Stimulated activated CD8-positive, alpha-beta memory T cell treated with anti-CD3 and anti-CD28 coated beads, Interleukin-4, amount 100 ng/mL, for 4 hours (primary cell): ENCODE results near the gene ZFP36.
"Not testable (repeated sequence)": the region's sequence is repeated elsewhere in the genome, so short reads cannot be mapped to it uniquely, and the experiment has no call there.

Experiments used
- DNase-seq, 2 donors: peaks; one replicate each; pipeline ENCODE4 v3.0.0-alpha.2; 2020; ENCODE audit warnings: low read depth in 2 of 2, low spot score in 1 of 2

ZFP36 gene

GRCh38 chr19:39406656-39407409, at the start of gene ZFP36:
TSS of gene ZFP36 (plus strand) at chr19:39406847. CDS start at chr19:39406905, 58 bp downstream.
- DNase-seq, result peak; percentile 75 to 78

- no peak for DNase-seq
Measured at GRCh38 chr19:39359026-39359425, 47.6 kb upstream of the ZFP36 start.

GRCh38 chr19:39360599-39360998, 46.0 kb upstream of the ZFP36 start:
- no peak for DNase-seq

- DNase-seq, result no peak
Measured at GRCh38 chr19:39362682-39363657, 43.7 kb upstream of the ZFP36 start.

GRCh38 chr19:39363901-39364457, 42.7 kb upstream of the ZFP36 start:
- no peak for DNase-seq

GRCh38 chr19:39365531-39365930, 41.1 kb upstream of the ZFP36 start:
- no peak for DNase-seq

- no peak for DNase-seq
Measured at GRCh38 chr19:39369200-39369599, 37.4 kb upstream of the ZFP36 start.

GRCh38 chr19:39370735-39371134, 35.9 kb upstream of the ZFP36 start:
- DNase-seq, result no peak

GRCh38 chr19:39372047-39372802, 34.4 kb upstream of the ZFP36 start:
- no peak for DNase-seq

- no peak for DNase-seq
Measured at GRCh38 chr19:39372941-39373340, 33.7 kb upstream of the ZFP36 start.

- no peak for DNase-seq
Measured at GRCh38 chr19:39375929-39376328, 30.7 kb upstream of the ZFP36 start.

GRCh38 chr19:39377373-39378362, 29.0 kb upstream of the ZFP36 start:
- no peak for DNase-seq

GRCh38 chr19:39379366-39379765, 27.3 kb upstream of the ZFP36 start:
- not testable (repeated sequence) for DNase-seq

- DNase-seq, result no peak
Measured at GRCh38 chr19:39379865-39380396, 26.7 kb upstream of the ZFP36 start.

- no peak for DNase-seq
Measured at GRCh38 chr19:39380521-39381502, 25.8 kb upstream of the ZFP36 start.

GRCh38 chr19:39381910-39382611, 24.6 kb upstream of the ZFP36 start:
- DNase-seq, result no peak

- DNase-seq, result no peak
Measured at GRCh38 chr19:39382991-39383828, 23.4 kb upstream of the ZFP36 start.
